Stimulated activated CD4-positive, alpha-beta T cell treated with anti-CD3 and anti-CD28 coated beads, Interleukin-1b, Interleukin-23, amount 100 ng/mL, for 1 hour (primary cell): Measurements from ENCODE around the gene OMG.
"Not testable (repeated sequence)": the region's sequence is repeated elsewhere in the genome, so short reads cannot be mapped to it uniquely, and the experiment has no call there.

ENCODE experiments used
- DNase-seq, 2 donors: peaks; one replicate each; pipeline ENCODE4 v3.0.0-alpha.2; 2020; ENCODE audit warnings: low read depth in 2 of 2

OMG gene

GRCh38 chr17:31297090-31297489, at the start of gene OMG:
TSS of gene OMG (minus strand) at chr17:31297239. CDS start at chr17:31296331, 908 bp downstream.
- DNase-seq = no peak

GRCh38 chr17:31345191-31345747, 48.2 kb upstream of the OMG start:
- not testable (repeated sequence) for DNase-seq

- DNase-seq = no peak
Measured at GRCh38 chr17:31339906-31340661, 43.0 kb upstream of the OMG start.

GRCh38 chr17:31329221-31329620, 32.2 kb upstream of the OMG start:
- no peak for DNase-seq

GRCh38 chr17:31328160-31328535, 31.1 kb upstream of the OMG start:
- DNase-seq = no peak

GRCh38 chr17:31327534-31328159, 30.6 kb upstream of the OMG start:
- DNase-seq = no peak

- DNase-seq = no peak
Measured at GRCh38 chr17:31323551-31323950, 26.5 kb upstream of the OMG start.

GRCh38 chr17:31321966-31322365, 24.9 kb upstream of the OMG start:
- DNase-seq = no peak

- peak; percentile 24 to 56 for DNase-seq
Measured at GRCh38 chr17:31321481-31321880, 24.4 kb upstream of the OMG start, which contains the start of gene EVI2A. TSS of gene EVI2A (minus strand) at chr17:31321622. CDS start at chr17:31319013, 2,609 bp downstream.

- no peak for DNase-seq
Measured at GRCh38 chr17:31320791-31321190, 23.8 kb upstream of the OMG start.

GRCh38 chr17:31320241-31320640, 23.2 kb upstream of the OMG start:
- no peak for DNase-seq

GRCh38 chr17:31318851-31319661, 22.0 kb upstream of the OMG start:
- no peak for DNase-seq

- DNase-seq = no peak
Measured at GRCh38 chr17:31318298-31318801, 21.3 kb upstream of the OMG start.

- no peak for DNase-seq
Measured at GRCh38 chr17:31314782-31315100, 17.7 kb upstream of the OMG start.

GRCh38 chr17:31313982-31314781, 17.1 kb upstream of the OMG start, which contains the start of gene EVI2B:
TSS of gene EVI2B (minus strand) at chr17:31314054. CDS start at chr17:31305609, 8,445 bp downstream.
- no peak for DNase-seq

GRCh38 chr17:31312223-31312622, 15.2 kb upstream of the OMG start:
- DNase-seq = not testable (repeated sequence)

- DNase-seq = no peak
Measured at GRCh38 chr17:31311526-31311925, 14.5 kb upstream of the OMG start.

- no peak for DNase-seq
Measured at GRCh38 chr17:31310886-31311285, 13.8 kb upstream of the OMG start.

- DNase-seq = no peak
Measured at GRCh38 chr17:31310260-31310659, 13.2 kb upstream of the OMG start.

- no peak for DNase-seq
Measured at GRCh38 chr17:31309556-31309955, 12.5 kb upstream of the OMG start.
